ENCODE data around the gene GRIK3.

DNA sequence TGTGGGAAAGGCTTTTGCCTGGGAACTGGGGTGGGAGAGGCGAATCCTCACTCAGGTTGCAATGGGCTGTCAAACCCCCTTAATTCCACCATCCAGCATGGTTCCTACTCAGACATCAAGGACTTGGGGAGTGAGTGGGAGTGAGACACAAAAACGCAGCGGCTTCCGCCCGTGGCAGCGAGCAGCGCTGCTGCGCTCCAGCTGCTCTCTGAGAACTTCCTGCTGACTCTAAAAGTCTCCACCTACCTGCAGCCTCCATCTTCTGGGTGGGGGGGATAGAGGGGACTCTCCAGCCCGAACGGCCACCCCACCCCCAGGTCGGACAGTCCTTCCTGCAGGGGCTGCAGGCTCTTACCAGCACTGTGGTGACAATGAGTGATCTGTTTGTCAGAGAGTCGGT is 184.4 kb downstream of the GRIK3 start:
- TF ChIP-seq, protein P1, sequence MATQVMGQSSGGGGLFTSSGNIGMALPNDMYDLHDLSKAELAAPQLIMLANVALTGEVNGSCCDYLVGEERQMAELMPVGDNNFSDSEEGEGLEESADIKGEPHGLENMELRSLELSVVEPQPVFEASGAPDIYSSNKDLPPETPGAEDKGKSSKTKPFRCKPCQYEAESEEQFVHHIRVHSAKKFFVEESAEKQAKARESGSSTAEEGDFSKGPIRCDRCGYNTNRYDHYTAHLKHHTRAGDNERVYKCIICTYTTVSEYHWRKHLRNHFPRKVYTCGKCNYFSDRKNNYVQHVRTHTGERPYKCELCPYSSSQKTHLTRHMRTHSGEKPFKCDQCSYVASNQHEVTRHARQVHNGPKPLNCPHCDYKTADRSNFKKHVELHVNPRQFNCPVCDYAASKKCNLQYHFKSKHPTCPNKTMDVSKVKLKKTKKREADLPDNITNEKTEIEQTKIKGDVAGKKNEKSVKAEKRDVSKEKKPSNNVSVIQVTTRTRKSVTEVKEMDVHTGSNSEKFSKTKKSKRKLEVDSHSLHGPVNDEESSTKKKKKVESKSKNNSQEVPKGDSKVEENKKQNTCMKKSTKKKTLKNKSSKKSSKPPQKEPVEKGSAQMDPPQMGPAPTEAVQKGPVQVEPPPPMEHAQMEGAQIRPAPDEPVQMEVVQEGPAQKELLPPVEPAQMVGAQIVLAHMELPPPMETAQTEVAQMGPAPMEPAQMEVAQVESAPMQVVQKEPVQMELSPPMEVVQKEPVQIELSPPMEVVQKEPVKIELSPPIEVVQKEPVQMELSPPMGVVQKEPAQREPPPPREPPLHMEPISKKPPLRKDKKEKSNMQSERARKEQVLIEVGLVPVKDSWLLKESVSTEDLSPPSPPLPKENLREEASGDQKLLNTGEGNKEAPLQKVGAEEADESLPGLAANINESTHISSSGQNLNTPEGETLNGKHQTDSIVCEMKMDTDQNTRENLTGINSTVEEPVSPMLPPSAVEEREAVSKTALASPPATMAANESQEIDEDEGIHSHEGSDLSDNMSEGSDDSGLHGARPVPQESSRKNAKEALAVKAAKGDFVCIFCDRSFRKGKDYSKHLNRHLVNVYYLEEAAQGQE (IDR thresholded peaks at IDR 0.05; ENCODE audit: low read depth): no peak
- TF ChIP-seq TAF1 (IDR thresholded peaks at IDR 0.05; ENCODE audit: low read depth): no peak
- no peak for TF ChIP-seq EP300 (IDR thresholded peaks at IDR 0.05; ENCODE audit: borderline replicate concordance)
- TF ChIP-seq YY1 (IDR thresholded peaks at IDR 0.05; ENCODE audit: low read depth): no peak
- TF ChIP-seq CEBPB (IDR thresholded peaks at IDR 0.05): no peak
- no peak for TF ChIP-seq RAD21 (IDR thresholded peaks at IDR 0.05; ENCODE audit: low read depth)
- TF ChIP-seq, protein P2, sequence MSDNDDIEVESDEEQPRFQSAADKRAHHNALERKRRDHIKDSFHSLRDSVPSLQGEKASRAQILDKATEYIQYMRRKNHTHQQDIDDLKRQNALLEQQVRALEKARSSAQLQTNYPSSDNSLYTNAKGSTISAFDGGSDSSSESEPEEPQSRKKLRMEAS (IDR thresholded peaks at IDR 0.05): no peak
- TF ChIP-seq, protein P3, sequence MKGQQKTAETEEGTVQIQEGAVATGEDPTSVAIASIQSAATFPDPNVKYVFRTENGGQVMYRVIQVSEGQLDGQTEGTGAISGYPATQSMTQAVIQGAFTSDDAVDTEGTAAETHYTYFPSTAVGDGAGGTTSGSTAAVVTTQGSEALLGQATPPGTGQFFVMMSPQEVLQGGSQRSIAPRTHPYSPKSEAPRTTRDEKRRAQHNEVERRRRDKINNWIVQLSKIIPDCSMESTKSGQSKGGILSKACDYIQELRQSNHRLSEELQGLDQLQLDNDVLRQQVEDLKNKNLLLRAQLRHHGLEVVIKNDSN (IDR thresholded peaks at IDR 0.05): no peak
- no peak for TF ChIP-seq TEAD4 (IDR thresholded peaks at IDR 0.05)
- no peak for TF ChIP-seq CREB1 (IDR thresholded peaks at IDR 0.05; ENCODE audit: low read depth)
